ENCODE measurements around the gene ALDH1A3.

ALDH1A3 gene

GRCh38 chr15:100881573-100882336 lies 2.1 kb downstream of the ALDH1A3 start:
- H3K4me3 ChIP-seq (ENCODE audit: low read depth, low read length) = no peak overlapping the region
- TF ChIP-seq CTCF (IDR thresholded peaks at IDR 0.05; ENCODE audit: low read depth, low read length) = no peak
- H3K9me3 ChIP-seq = no peaks in the 10 kb centered on the region; the same call in 1 of the 2 replicates
- no peaks in the 10 kb centered on the region for H3K36me3 ChIP-seq
- peaks cover 3% of the 10 kb centered on the region; the same call in 1 of the 2 replicates for H3K4me1 ChIP-seq
- no peak for DNase-seq
- H3K27me3 ChIP-seq = peaks cover 17% of the 10 kb centered on the region

GRCh38 chr15:100885116-100885515 lies 5.5 kb downstream of the ALDH1A3 start:
- no peak for DNase-seq
- Histone ChIP-seq H3K4me3 (ENCODE audit: low read depth, low read length) (no peak overlapping the region), H3K27me3 (no peaks in the 10 kb centered on the region), H3K4me1 (peaks cover 3% of the 10 kb centered on the region; the same call in 1 of the 2 replicates), H3K36me3 (no peaks in the 10 kb centered on the region), H3K9me3 (no peaks in the 10 kb centered on the region; the same call in 1 of the 2 replicates)
- TF ChIP-seq CTCF (IDR thresholded peaks at IDR 0.05; ENCODE audit: low read depth, low read length) = no peak

- H3K4me3 ChIP-seq (ENCODE audit: low read depth, low read length) = no peak overlapping the region
- H3K27me3 ChIP-seq = no peaks in the 10 kb centered on the region
- peaks cover 3% of the 10 kb centered on the region; the same call in 1 of the 2 replicates for H3K4me1 ChIP-seq
- DNase-seq = no peak
- no peak for TF ChIP-seq CTCF (IDR thresholded peaks at IDR 0.05; ENCODE audit: low read depth, low read length)
- H3K36me3 ChIP-seq = no peaks in the 10 kb centered on the region
- no peaks in the 10 kb centered on the region; the same call in 1 of the 2 replicates for H3K9me3 ChIP-seq
These were observed 6.2 kb downstream of the ALDH1A3 start for GRCh38 chr15:100885811-100886210.

- no peak overlapping the region for H3K4me3 ChIP-seq (ENCODE audit: low read depth, low read length)
- H3K27me3 ChIP-seq = no peaks in the 10 kb centered on the region
- no peak for TF ChIP-seq CTCF (IDR thresholded peaks at IDR 0.05; ENCODE audit: low read depth, low read length)
- no peak for DNase-seq
- H3K9me3 ChIP-seq = no peaks in the 10 kb centered on the region
- no peaks in the 10 kb centered on the region for H3K36me3 ChIP-seq
- peaks cover 3% of the 10 kb centered on the region; the same call in 1 of the 2 replicates for H3K4me1 ChIP-seq
These were observed 7.7 kb downstream of the ALDH1A3 start for GRCh38 chr15:100887211-100887913.

- H3K9me3 ChIP-seq = no peaks in the 10 kb centered on the region
- peaks cover 3% of the 10 kb centered on the region; the same call in 1 of the 2 replicates for H3K4me1 ChIP-seq
These were observed 9.9 kb downstream of the ALDH1A3 start for GRCh38 chr15:100889385-100890050.

More at GRCh38 chr15:100889385-100890050, 9.9 kb downstream of the ALDH1A3 start:
- Histone ChIP-seq H3K27me3 (no peaks in the 10 kb centered on the region), H3K4me3 (ENCODE audit: low read depth, low read length) (no peak overlapping the region), H3K36me3 (no peaks in the 10 kb centered on the region)
- TF ChIP-seq CTCF (IDR thresholded peaks at IDR 0.05; ENCODE audit: low read depth, low read length) = no peak
- no peak for DNase-seq
